GM13977 (cell line): ENCODE results near the gene PRSS50.

Experiments used
- DNase-seq: peaks from one replicate; pipeline ENCODE4 v3.0.0; 2012; ENCODE audit warnings: low spot score
- CTCF ChIP-seq: IDR thresholded peaks from 2 replicates; pipeline ENCODE4 v1.5.1; 2012; ENCODE audit warnings: mild to moderate bottlenecking, control low read depth; ENCODE audit not compliant: insufficient read depth; ENCODE audit errors: extremely low read depth, missing control alignments
- in situ Hi-C: fragments of 300-500 bp; cut with MboI; formaldehyde crosslinking; loops from one replicate; pipeline ENCODE4 v1.12.0; 2022; ENCODE audit warnings: low sequenced_read_pairs, low pct_unique_long_range_greater_than_20kb, mixed read lengths, inconsistent platforms; ENCODE audit not compliant: unreplicated experiment

The PRSS50 gene

DNA sequence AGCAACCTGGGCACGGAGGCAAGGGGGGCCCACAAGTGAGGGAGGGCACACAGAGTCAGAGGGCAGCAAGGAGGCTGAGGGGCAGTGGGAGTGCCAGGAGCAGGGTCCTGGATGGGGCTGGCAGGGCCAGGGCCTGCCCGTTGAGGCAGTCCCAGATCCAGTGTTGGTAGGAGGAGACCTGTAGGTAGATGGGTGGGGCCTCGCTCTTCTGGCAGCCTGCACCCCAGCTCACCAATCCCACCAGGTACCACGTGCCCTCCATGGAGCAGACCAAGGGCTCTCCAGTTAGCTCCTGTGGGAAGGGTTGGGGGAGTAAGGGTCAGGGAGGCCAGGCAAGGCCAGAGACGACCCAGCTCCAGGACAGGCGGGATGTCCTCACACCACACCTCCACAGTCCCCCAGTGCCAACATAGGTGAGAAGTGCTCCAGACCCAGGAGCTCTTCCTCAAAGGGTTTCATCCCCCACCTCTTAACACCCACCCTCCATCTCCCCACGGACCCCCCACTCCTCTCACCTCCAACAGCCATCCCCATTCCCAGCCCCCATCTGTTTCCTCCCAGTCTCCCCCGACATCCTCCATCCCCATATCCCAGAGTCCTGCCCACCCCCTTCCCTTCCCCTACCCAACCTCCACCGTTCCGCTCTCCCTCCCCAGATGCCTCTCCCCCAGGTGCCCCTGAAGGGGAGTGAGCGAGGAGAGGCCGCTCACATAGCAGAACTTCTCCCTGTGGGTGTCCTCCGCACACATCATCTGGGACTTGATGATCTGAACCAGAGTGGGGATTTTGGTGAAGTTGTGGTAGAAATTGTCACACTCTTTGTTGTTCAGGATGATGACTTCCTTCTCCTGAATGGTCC is 5.2 kb downstream of the PRSS50 start:
- TF ChIP-seq CTCF = no peak
- no peak for DNase-seq
- in situ Hi-C loops = loop anchor here (10.0 kb wide), 2 partner anchors 182 to 652 kb away; no protein-coding TSS in a partner anchor

DNA sequence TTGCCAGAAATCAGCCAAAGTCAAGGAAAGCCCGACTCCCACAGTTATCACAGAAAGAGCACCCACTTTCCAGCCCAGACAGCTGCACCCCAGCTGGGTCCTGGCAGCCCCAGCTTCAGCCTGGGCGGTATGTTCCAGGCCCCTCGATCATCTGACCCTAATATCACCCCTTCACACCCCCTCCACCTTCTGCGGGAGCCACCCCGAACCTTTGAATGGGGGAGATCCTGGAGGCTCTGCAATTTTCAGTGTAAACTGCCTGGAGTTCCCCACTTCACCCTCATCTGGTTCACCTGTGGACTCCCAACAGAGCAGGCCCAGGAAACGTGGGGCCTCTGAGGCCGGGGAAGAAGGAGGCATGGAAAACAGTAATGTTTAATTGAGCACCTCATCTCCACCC is 5.9 kb downstream of the PRSS50 start:
- in situ Hi-C loops = loop anchor here (10.0 kb wide), 2 partner anchors 183 to 653 kb away; no protein-coding TSS in a partner anchor
- DNase-seq = no peak
- no peak for TF ChIP-seq CTCF

- in situ Hi-C loops = loop anchor here (10.0 kb wide), 2 partner anchors 183 to 653 kb away; no protein-coding TSS in a partner anchor
- TF ChIP-seq CTCF = no peak
- no peak for DNase-seq
These were observed 6.4 kb downstream of the PRSS50 start for GRCh38 chr3:46711305-46711704.

- in situ Hi-C loops = loop anchor here (10.0 kb wide), 2 partner anchors 184 to 654 kb away; no protein-coding TSS in a partner anchor
- no peak for TF ChIP-seq CTCF
- no peak for DNase-seq
These were observed 6.9 kb downstream of the PRSS50 start for GRCh38 chr3:46710671-46711295.

GRCh38 chr3:46710229-46710628 is 7.4 kb downstream of the PRSS50 start:
- DNase-seq = no peak

More at GRCh38 chr3:46710229-46710628, 7.4 kb downstream of the PRSS50 start:
- TF ChIP-seq CTCF = no peak
- in situ Hi-C loops = loop anchor here (10.0 kb wide), 2 partner anchors 185 to 655 kb away; no protein-coding TSS in a partner anchor
